Panc1 (cell line): ENCODE results near the gene PQBP1. TPM values are rescaled to one million over a fixed set of nuclear protein-coding genes. Genes with fewer than 3 reads are reported as not detected.

Experiments
- ATAC-seq: fragments of 200-7000 bp; cut with Tn5 transposase; 2 replicates; pipeline ENCODE4 v1.9.1; 2020; ENCODE audit warnings: mild to moderate bottlenecking, moderate library complexity
- BruUV-seq: library from RNA; stranded (reverse); fragments of 400-500 nt; replicated peaks from 2 replicates; lab custom pipeline; 2021; lab: Mats Ljungman, UMichigan
- CTCF ChIA-PET: fragments of 300-600 bp; sonication (Branson Sonifier 250); formaldehyde crosslinking; loops from one replicate; lab custom pipeline; 2022; ENCODE audit warnings: antibody characterized with exemption; lab: Charles Lee
- POLR2A ChIA-PET: fragments of 300-600 bp; sonication (Branson Sonifier 250); formaldehyde crosslinking; loops from one replicate; lab custom pipeline; 2022; ENCODE audit warnings: antibody characterized with exemption; lab: Charles Lee
- DNase-seq: peaks from one replicate; pipeline ENCODE4 v3.0.0-alpha.2; 2010; ENCODE audit warnings: low read depth, low spot score
- H3K27ac ChIP-seq: 2 replicates; pipeline ENCODE4 v1.5.1; 2011; ENCODE audit warnings: mild to moderate bottlenecking, low read length, inconsistent platforms
- H3K27me3 ChIP-seq: fragments of 200-500 bp; sonication (Bioruptor generic); 2 replicates; pipeline ENCODE4 v1.6.0; 2014; ENCODE audit warnings: low read length, inconsistent platforms; ENCODE audit not compliant: control insufficient read depth, insufficient read depth
- H3K36me3 ChIP-seq: fragments of 200-500 bp; sonication (Bioruptor generic); 2 replicates; pipeline ENCODE4 v1.5.1; 2014; ENCODE audit warnings: inconsistent platforms, mild to moderate bottlenecking, low read length, moderate library complexity; ENCODE audit not compliant: control insufficient read depth, insufficient read depth
- H3K4me1 ChIP-seq: 2 replicates; pipeline ENCODE4 v1.5.1; 2011; ENCODE audit warnings: inconsistent platforms, mild to moderate bottlenecking, low read length, moderate library complexity; ENCODE audit not compliant: control insufficient read depth, insufficient read depth
- H3K4me3 ChIP-seq, 2 experiments: 2 replicates each; pipeline ENCODE4 v1.5.1; 2011 to 2012; ENCODE audit warnings: low read depth in 2 of 2, low read length in 2 of 2, mild to moderate bottlenecking in 2 of 2, inconsistent platforms in 1 of 2, moderate library complexity in 1 of 2
- H3K9me3 ChIP-seq: fragments of 200-500 bp; sonication (Bioruptor generic); 2 replicates; pipeline ENCODE4 v1.5.1; 2014; ENCODE audit warnings: low read depth, mild to moderate bottlenecking, inconsistent platforms, low read length, moderate library complexity; ENCODE audit not compliant: control insufficient read depth, insufficient read depth
- CTCF ChIP-seq: fragments of 450-650 bp; IDR thresholded peaks from 2 replicates; pipeline ENCODE4 v1.5.1; 2017; ENCODE audit warnings: mild to moderate bottlenecking
- POLR2AphosphoS5 ChIP-seq: IDR thresholded peaks from 2 replicates; pipeline ENCODE4 v1.6.1; 2012; ENCODE audit warnings: mild to moderate bottlenecking, low read depth, low read length, moderate library complexity
- REST ChIP-seq, 2 experiments: IDR thresholded peaks; 2 replicates each; pipeline ENCODE4 v1.6.1; 2011 to 2012; ENCODE audit warnings: low read depth in 2 of 2, control low read depth in 1 of 2, low read length in 1 of 2, mild to moderate bottlenecking in 1 of 2, moderate library complexity in 1 of 2; ENCODE audit not compliant: insufficient read depth in 1 of 2
- SIN3A ChIP-seq: IDR thresholded peaks from 2 replicates; pipeline ENCODE4 v1.6.1; 2012; ENCODE audit warnings: low read depth, mild to moderate bottlenecking, low read length, moderate library complexity, borderline replicate concordance; ENCODE audit not compliant: insufficient read depth
- TCF7L2 ChIP-seq: IDR thresholded peaks from 2 replicates; pipeline ENCODE4 v1.6.1; 2011; ENCODE audit warnings: mild to moderate bottlenecking, low read depth, low read length, inconsistent platforms
- in situ Hi-C: cut with HindIII; loops from 2 replicates; pipeline ENCODE4 v1.10.0; 2016; ENCODE audit warnings: low sequenced_read_pairs, low pct_unique_long_range_greater_than_20kb
- intact Hi-C: fragments of 100-400 bp; cut with micrococcal nuclease; formaldehyde crosslinking; loops from one replicate; pipeline ENCODE4 v1.10.0; 2022; ENCODE audit not compliant: unreplicated experiment
- total RNA-seq: library from RNA; stranded (reverse); gene quantifications from one replicate; pipeline ENCODE4 v1.2.1, GENCODE V29; 2021; ENCODE audit not compliant: unreplicated experiment

PQBP1 gene
- total RNA-seq, 1 experiment from 2014 or later: 136 TPM

GRCh38 chrX:48940404-48940955, 42.8 kb downstream of the PQBP1 start:
- H3K27me3 ChIP-seq: no peaks in the 10 kb centered on the region
- TF ChIP-seq SIN3A (no peak), REST (IDR thresholded peaks at IDR 0.05; ENCODE audit: insufficient read depth in 1 of 2, low read depth in 2 of 2, low read length in 1 of 2) (no peak), CTCF (no peak)
- DNase-seq: no peak
- intact Hi-C loops: no loop called here
- in situ Hi-C loops: no loop called here
- BruUV-seq: no TSS peak
- ATAC-seq: no peak
- POLR2A ChIA-PET: interaction anchor here (0.7 kb wide), 1 partner anchor 355 kb away, joined by 15 read pairs; no protein-coding TSS in a partner anchor
- no peaks in the 10 kb centered on the region for H3K36me3 ChIP-seq
- H3K27ac ChIP-seq: no peak overlapping the region
- CTCF ChIA-PET: no interaction called here
- no peaks in the 10 kb centered on the region for H3K9me3 ChIP-seq
- no peaks in the 10 kb centered on the region for H3K4me1 ChIP-seq
- H3K4me3 ChIP-seq: no peak overlapping the region

GRCh38 chrX:48942895-48943294, 45.2 kb downstream of the PQBP1 start:
- TF ChIP-seq REST (IDR thresholded peaks at IDR 0.05; ENCODE audit: insufficient read depth in 1 of 2, low read depth in 2 of 2, low read length in 1 of 2) (no peak), SIN3A (no peak), TCF7L2 (no peak), POLR2AphosphoS5 (no peak), CTCF (no peak)
- BruUV-seq: no TSS peak
- Histone ChIP-seq H3K36me3 (no peaks in the 10 kb centered on the region), H3K4me3 (no peak overlapping the region), H3K4me1 (no peaks in the 10 kb centered on the region), H3K9me3 (no peaks in the 10 kb centered on the region), H3K27ac (no peak overlapping the region), H3K27me3 (no peaks in the 10 kb centered on the region)
- ATAC-seq: no peak
- CTCF ChIA-PET: no interaction called here
- in situ Hi-C loops: no loop called here
- POLR2A ChIA-PET: no interaction called here
- intact Hi-C loops: no loop called here
- DNase-seq: no peak
